ENCODE data around the gene MINDY2.

MINDY2 gene

GRCh38 chr15:58900631-58901030, 129.5 kb downstream of the MINDY2 start:
- no peak overlapping the region for H3K27ac ChIP-seq (ENCODE audit: low read depth, low read length)
- peaks cover 30% of the 10 kb centered on the region for H3K36me3 ChIP-seq (ENCODE audit: insufficient read depth, low read length)
- H3K4me1 ChIP-seq (ENCODE audit: insufficient read depth, low read length) = no peaks in the 10 kb centered on the region
- no peak overlapping the region for H3K9ac ChIP-seq (ENCODE audit: low read length)
- no peaks in the 10 kb centered on the region for H3K9me3 ChIP-seq (ENCODE audit: low read length)
- H3K27me3 ChIP-seq (ENCODE audit: control insufficient read depth in 1 of 2, insufficient read depth in 2 of 2, low read length in 2 of 2) = no peaks in the 10 kb centered on the region
- H3K4me3 ChIP-seq (ENCODE audit: low read depth in 1 of 2, low read length in 2 of 2) = no peak overlapping the region

GRCh38 chr15:58908550-58909309, 137.6 kb downstream of the MINDY2 start:
- H3K36me3 ChIP-seq (ENCODE audit: insufficient read depth, low read length) = peaks cover 22% of the 10 kb centered on the region
- no peak overlapping the region for H3K9ac ChIP-seq (ENCODE audit: low read length)

GRCh38 chr15:58909616-58910015, 138.5 kb downstream of the MINDY2 start:
- Histone ChIP-seq H3K4me3 (ENCODE audit: low read depth in 1 of 2, low read length in 2 of 2) (no peak overlapping the region), H3K9me3 (ENCODE audit: low read length) (no peaks in the 10 kb centered on the region), H3K27me3 (ENCODE audit: control insufficient read depth in 1 of 2, insufficient read depth in 2 of 2, low read length in 2 of 2) (no peaks in the 10 kb centered on the region), H3K36me3 (ENCODE audit: insufficient read depth, low read length) (peaks cover 31% of the 10 kb centered on the region), H3K27ac (ENCODE audit: low read depth, low read length) (no peak overlapping the region), H3K4me1 (ENCODE audit: insufficient read depth, low read length) (peaks cover 6% of the 10 kb centered on the region), H3K9ac (ENCODE audit: low read length) (no peak overlapping the region)

More at GRCh38 chr15:58908550-58909309, 137.6 kb downstream of the MINDY2 start:
- no peak overlapping the region for H3K4me3 ChIP-seq (ENCODE audit: low read depth in 1 of 2, low read length in 2 of 2)
- no peaks in the 10 kb centered on the region for H3K9me3 ChIP-seq (ENCODE audit: low read length)
- peaks cover 6% of the 10 kb centered on the region for H3K4me1 ChIP-seq (ENCODE audit: insufficient read depth, low read length)
- H3K27me3 ChIP-seq (ENCODE audit: control insufficient read depth in 1 of 2, insufficient read depth in 2 of 2, low read length in 2 of 2) = no peaks in the 10 kb centered on the region
- H3K27ac ChIP-seq (ENCODE audit: low read depth, low read length) = no peak overlapping the region

GRCh38 chr15:58910456-58910855, 139.4 kb downstream of the MINDY2 start:
- Histone ChIP-seq H3K4me3 (ENCODE audit: low read depth in 1 of 2, low read length in 2 of 2) (no peak overlapping the region), H3K4me1 (ENCODE audit: insufficient read depth, low read length) (peaks cover 6% of the 10 kb centered on the region), H3K9ac (ENCODE audit: low read length) (no peak overlapping the region), H3K27ac (ENCODE audit: low read depth, low read length) (no peak overlapping the region), H3K27me3 (ENCODE audit: control insufficient read depth in 1 of 2, insufficient read depth in 2 of 2, low read length in 2 of 2) (no peaks in the 10 kb centered on the region), H3K9me3 (ENCODE audit: low read length) (no peaks in the 10 kb centered on the region), H3K36me3 (ENCODE audit: insufficient read depth, low read length) (peaks cover 34% of the 10 kb centered on the region)

Data from muscle layer of colon (tissue), 2 donors.